Measurements from ENCODE around the gene ITGA2. TPM values are rescaled to one million over a fixed set of nuclear protein-coding genes. Genes with fewer than 3 reads are reported as not detected.
A peak's percentile ranks its signal among the peaks of the same experiment; 100 is the strongest.

The ITGA2 gene
- total RNA-seq, 1 donor from 2014 or later = 0.97 TPM

DNA sequence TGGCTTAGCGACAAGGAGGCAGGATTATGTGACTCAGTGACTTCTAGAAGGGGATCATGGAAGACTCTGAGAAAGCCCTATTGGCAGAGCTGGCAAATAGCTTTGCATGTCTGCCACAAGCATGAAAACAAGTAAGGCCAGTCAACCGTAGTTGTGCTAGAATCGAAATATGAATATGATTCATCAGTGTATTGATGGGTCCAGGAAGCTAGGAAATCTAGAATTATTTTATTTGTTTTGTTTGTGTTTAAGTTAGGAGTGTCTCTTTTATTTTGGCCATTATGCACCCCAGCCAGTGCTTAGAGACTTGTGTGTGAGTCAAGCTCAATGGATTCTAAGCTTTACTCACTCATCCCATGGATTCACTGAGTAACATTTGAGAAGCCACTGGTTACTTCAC lies 3.8 kb upstream of the ITGA2 start:
- intact Hi-C loops (cut with DNase I) = no loop called here
- DNase-seq (no peak), ATAC-seq (ENCODE audit: poor library complexity) (no peak)

DNA sequence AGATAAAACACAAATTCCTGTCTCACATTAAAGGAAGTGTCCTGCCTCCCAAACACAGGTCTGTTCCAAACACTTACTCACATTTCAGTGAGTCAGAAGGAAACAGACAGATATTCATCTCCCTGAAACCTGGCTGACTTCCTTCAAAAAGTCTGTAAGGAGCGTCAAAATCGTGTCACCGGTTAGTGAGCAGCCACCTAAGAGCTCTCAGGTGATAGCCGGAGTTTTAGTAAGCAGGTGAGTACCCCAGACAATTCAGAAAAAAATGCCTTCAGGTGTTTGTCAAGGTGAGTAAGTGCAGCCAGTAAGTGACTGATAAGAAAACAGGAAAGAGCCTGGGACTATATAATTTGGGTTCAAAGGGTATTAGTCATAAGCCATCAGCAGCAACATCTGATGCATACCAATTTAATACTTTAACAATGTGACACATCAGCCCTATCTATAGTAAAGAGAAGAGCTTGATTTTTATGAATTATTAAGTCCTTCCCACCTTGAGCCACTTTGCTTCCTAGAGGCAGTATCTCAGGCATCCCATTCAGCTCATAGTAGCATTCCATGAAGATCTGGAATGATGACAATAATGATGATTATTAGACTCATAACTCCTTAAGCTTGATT lies 1.3 kb upstream of the ITGA2 start:
- ATAC-seq (ENCODE audit: poor library complexity) = no peak
- intact Hi-C loops (cut with DNase I) = no loop called here
- no peak for DNase-seq

DNA sequence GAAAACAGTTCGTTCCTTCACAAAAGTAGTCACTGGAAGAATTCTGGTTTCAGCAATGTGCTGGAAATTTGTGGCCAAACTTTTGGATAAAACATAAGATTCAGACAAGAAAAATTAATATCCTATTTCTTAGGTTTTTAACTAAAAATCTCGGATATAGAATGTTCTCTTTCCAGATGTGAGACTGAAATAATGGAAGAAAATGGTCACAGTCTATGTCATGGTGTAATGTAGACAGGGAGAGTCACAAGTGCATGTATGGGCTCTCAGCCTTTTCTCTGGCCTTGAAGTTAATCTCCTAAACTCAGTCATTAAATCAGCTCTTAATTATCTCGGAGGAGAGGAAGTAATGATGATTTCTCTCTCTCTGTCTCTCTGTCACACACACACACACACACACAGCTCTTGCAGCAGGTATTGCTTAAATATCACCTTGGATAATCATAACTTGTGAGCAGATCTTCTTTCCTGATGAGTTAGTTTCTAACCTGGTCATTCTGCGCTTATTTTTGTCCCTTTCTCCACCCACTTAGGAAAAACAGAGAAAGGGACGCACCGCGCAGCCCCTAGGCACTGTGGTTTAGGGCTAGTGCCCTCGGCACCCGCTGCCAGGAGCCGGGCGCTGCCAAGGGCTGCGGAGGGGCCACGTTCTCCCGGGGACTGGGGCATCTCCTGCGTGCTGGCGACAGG lies 672 bp upstream of the ITGA2 start:
- DNase-seq (no peak), ATAC-seq (ENCODE audit: poor library complexity) (peak; percentile 38)
- intact Hi-C loops (cut with DNase I) = no loop called here

DNA sequence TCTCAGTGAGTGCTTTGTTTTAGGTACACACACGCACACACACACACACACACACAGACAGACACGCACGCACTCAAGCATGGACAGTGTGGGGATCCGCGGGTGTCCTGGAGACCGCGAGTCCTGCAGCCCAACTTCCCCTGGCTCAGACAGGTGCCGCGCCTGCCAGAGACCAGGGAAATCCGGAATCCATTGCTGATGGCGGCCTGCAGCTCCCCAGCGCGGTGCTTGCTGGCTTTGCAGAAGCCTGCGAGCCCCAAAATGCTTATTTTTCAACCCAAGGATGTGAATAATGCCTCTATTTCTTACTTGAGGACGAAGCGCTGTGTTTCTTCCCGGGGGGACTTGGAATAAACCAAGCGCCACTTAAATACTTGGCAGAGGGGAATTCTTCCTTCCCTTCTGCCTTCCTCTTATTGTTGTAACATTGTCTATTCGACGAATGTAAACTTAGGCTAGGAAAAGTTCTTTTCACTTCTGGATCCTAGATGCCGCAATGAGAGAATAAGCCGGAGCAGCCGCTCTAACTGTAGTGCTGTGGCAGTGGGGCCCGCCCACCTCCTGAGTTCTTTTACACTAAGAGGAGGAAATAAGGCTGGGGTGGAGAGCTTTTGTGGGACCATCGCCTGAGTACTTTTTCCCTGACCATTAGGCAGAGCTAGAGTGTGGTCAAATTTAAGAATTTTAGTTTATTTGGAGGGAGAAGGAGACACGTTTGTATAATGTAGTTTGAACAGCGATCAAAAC lies 802 bp downstream of the ITGA2 start:
- DNase-seq (peak; percentile 53), ATAC-seq (ENCODE audit: poor library complexity) (peak; percentile 77)
- intact Hi-C loops (cut with DNase I) = no loop called here

DNA sequence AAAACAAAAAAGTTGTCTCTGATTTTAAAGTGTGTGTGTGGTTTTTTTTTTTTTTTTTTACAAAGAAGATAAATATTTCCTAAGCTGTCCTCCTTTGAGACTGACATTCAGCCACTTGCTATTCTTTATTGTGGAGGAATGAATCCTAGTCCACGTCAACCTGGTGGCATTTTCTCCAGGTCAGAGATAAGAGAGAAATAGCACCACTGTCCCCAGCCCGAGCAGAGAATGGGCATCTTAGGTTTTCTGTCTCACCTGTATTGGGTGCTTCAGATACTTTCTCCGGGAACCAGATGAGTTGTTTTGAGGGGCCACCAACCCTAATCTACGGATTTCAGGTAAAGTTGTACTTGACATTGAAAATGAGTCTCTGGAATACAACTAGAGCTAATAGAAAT lies 1.4 kb downstream of the ITGA2 start:
- no peak for DNase-seq
- no peak for ATAC-seq (ENCODE audit: poor library complexity)
- intact Hi-C loops (cut with DNase I) = no loop called here

DNA sequence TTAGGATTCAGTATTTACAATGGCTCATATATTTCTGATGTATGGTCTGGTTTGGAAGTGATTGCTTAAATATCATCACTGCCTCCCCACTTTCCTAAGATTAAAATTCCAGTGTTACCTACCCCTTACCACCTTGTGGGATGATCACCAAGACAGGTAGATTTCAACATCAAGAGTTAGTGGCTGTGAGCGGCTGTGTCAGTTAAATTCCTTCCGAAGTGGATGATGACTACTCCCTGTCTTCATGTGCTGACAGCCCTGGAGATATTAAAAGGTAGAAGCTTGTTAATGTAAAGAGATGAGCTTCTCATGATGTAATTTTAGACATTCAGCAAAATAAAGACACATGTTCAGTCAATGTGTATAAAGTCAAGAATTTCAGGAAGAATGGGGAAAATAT lies 4.2 kb downstream of the ITGA2 start:
- ATAC-seq (ENCODE audit: poor library complexity) = no peak
- intact Hi-C loops (cut with DNase I) = no loop called here
- DNase-seq = no peak

DNA sequence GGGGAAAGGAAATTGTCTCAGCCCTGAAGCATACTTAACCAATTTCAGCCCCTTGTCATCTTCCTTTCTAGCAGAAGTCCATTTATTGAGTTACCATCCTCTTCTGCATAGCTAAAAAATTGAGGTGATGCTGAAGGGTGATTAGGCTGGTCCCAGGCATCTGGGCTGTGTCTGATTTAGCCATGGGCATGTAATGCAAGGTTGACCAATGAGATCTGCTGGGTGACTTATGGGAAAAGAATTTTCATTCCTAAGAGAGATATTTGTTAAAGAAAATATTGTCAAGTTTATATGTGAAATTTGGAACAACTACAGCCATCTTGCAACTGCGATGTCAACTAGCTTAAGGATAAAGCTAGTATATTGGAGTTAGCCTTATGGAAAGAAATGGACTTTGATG lies 5.1 kb downstream of the ITGA2 start:
- intact Hi-C loops (cut with DNase I) = no loop called here
- DNase-seq = no peak
- ATAC-seq (ENCODE audit: poor library complexity) = no peak

DNA sequence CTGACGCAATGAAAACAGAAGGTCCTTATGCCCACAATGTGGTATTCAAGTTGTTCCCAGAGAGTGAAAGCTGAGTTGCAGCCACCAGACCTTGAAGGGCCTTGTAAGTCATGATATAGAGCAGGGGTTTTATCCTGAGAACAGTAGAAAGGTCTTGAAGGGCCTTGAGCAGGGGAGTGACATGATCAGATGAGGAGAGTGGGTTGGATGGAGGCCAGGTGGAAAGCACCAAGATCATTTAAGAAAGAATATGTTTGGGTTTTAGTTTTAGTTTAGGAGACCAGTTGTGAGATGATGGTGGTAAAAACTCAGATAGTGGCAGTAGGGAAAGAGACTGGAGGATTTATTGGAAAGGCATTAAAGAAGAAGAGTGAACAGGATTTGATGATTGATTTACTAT lies 5.9 kb downstream of the ITGA2 start:
- intact Hi-C loops (cut with DNase I) = no loop called here
- ATAC-seq (ENCODE audit: poor library complexity) (no peak), DNase-seq (no peak)

DNA sequence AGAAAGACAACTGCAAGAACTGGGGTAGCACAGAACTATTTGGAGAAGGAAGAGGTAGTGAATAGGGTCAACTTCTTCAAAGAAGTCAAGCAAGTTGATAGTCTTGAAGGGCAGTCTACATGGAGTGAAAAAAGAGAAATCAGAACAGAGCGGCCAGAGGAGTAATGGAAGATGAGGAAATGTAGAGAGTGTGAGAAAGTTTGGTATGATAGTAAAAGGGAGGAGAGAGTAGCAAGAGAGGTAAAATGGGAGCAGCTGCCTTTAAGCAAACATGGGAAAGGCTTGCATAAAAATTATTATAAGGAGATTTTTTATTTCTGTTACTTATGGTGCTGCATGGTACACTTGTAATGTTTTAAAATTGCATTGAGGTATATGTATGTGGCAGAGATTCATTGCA lies 6.8 kb downstream of the ITGA2 start:
- no peak for ATAC-seq (ENCODE audit: poor library complexity)
- DNase-seq = no peak
- intact Hi-C loops (cut with DNase I) = no loop called here

DNA sequence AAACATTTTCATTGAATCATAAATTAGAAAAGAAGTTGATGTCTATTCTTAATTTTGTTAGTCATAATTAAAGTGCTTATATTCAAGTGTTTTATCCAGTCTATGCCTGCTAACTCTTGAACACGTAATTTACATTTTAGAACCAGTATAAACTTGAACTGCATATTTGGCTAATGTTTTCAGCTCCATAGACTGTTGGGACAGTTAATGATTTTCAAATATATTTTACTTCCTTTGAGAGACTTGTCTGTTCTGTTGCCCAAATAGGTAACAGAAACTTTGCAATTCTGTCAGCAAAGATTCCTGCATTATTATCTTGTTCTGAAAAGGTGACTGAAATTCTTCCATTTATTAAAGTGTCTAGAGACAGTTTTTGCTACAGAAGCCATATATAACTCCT lies 7.8 kb downstream of the ITGA2 start:
- DNase-seq (no peak), ATAC-seq (ENCODE audit: poor library complexity) (no peak)
- intact Hi-C loops (cut with DNase I) = no loop called here

DNA sequence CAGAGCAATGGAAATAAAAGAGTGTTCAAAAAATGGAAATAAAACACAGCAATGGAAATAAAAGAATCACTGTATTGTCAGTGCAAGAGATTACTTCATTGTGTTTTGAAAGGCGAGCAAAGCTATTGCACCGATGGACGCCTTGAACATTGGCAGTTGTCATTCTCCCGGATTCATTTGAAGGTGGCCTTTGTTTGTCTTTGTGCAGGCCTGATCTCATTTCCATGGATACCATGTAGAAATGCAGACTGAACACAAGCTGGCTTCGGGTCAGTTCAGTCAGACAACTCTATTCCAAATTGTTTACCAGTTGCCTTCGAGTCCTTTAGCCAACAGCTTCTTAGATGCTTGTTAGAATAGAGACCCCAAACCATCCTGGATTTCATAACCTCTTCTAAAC lies 8.3 kb downstream of the ITGA2 start:
- intact Hi-C loops (cut with DNase I) = no loop called here
- no peak for ATAC-seq (ENCODE audit: poor library complexity)

DNA sequence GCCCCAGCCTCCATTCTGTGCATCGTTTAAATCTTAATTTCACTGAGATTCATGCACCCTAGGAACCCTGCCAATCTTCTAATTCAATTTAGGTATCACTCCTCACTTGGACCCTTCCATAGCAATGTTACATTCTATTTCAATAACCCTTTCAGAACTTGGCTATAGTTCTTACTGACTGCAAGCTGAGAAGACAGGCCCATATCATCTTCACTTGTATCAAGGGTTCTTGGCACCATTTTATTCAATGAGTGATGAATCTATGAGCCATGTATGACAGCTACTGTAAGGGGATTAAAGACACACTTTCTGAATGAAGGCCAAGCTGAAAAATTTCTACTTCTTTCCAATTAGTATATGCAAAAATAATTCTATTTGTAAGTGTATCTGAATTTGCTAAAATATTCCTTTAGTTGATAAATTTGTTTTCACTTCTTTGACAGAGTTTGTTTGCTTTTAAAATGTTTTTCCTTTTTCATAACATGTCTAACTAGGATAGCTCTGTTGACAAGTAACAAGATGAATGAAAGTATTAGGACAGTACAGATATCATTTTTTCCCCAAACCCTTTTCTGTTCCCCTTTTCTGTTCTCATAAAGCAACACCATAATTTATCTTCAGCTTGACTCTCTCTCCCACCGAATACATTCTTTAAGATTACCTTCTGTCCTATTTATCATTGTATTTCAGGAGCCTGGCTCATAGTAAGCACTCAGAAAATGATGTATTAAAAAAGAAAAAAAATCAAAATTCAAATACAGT lies 9.6 kb downstream of the ITGA2 start:
- intact Hi-C loops (cut with DNase I) = no loop called here
- DNase-seq = no peak
- no peak for ATAC-seq (ENCODE audit: poor library complexity)

More for the DNA sequence above, 8.3 kb downstream of the ITGA2 start:
- no peak for DNase-seq

DNA sequence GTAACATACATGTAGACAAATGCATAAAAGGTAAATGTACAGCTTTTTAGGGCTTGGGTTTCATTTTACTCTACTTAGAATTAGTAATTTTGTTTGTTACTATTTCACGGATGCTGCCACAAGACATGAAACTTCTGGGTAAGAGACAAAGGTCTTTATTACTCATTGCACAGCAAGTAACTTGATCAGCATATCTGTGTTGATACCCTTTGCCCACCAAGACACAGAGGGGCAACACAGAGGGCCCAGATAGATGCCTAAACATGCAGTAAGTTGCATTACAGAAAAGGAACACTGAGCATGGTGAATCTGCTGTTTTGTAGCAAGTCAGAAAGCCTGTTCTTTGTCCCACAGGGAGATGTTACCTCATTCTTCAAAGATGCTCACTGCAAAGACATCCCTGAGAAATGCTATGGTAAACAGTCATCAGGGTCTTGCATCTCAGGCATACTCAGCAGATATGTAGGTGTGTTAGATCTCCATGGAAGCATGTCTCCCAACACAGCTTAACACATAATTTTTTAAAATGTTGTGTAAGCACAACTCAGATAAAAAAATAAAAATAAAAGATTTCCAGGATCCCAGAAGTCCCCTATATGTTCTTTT lies 10.3 kb downstream of the ITGA2 start:
- no peak for ATAC-seq (ENCODE audit: poor library complexity)
- no peak for DNase-seq
- intact Hi-C loops (cut with DNase I) = no loop called here

DNA sequence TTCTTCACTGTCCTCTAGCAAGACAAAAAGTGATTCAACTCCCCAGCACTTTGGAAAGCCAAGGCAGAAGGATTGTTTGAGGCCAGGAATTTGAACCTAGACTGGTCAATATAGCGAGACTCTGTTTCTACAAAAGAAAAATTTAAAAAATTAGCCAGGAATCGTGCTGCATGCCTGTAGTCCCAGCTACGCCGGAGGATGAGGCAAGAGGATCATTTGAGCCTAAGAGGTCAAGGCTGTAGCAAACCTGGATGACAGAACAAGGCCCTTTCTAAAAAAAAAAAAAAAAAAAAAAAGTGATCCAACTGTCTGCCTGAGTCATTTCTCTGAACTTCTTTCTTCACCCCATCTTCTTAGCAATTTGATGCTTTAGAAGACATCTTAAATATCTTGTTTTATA lies 12.4 kb downstream of the ITGA2 start:
- intact Hi-C loops (cut with DNase I) = no loop called here
- DNase-seq = no peak
- no peak for ATAC-seq (ENCODE audit: poor library complexity)

DNA sequence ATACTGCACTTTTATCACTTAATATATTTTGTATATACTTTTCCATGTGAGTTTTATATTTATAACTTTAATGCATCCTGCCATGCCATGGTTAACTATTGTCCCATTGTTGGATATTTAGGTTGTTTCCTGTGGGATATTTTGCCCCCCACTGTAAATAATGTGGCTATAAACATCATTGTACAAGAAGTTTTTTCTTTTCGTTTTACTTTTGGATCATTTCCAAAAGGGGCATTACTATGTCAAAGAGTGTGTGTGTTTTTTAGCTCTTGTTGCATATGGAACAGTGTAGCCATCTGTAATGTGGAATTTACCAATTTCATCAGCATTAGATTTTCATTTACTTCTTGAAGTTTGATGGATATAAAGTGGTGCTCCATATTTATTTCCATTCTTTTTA lies 13.3 kb downstream of the ITGA2 start:
- ATAC-seq (ENCODE audit: poor library complexity) (no peak), DNase-seq (no peak)
- intact Hi-C loops (cut with DNase I) = no loop called here

DNA sequence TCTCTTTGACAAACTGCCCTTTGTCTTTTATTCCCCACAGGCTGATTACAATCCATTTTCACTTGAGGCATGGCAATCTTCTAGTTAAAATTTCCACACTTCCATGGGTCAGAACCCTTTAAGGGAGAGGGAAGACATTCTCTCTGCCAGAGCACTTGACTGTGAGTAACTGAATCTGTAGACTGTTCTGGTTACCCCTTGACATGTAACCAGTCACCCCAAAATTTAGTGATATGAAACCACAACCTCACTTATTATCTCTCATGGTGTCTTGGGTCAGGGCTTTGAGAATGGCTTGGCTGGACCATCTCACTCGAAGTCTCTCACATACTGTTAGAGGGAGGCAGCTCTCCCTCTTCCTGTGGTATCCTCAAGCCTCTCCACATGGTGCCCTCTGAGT lies 14.0 kb downstream of the ITGA2 start:
- intact Hi-C loops (cut with DNase I) = no loop called here
- ATAC-seq (ENCODE audit: poor library complexity) (no peak), DNase-seq (no peak)

DNA sequence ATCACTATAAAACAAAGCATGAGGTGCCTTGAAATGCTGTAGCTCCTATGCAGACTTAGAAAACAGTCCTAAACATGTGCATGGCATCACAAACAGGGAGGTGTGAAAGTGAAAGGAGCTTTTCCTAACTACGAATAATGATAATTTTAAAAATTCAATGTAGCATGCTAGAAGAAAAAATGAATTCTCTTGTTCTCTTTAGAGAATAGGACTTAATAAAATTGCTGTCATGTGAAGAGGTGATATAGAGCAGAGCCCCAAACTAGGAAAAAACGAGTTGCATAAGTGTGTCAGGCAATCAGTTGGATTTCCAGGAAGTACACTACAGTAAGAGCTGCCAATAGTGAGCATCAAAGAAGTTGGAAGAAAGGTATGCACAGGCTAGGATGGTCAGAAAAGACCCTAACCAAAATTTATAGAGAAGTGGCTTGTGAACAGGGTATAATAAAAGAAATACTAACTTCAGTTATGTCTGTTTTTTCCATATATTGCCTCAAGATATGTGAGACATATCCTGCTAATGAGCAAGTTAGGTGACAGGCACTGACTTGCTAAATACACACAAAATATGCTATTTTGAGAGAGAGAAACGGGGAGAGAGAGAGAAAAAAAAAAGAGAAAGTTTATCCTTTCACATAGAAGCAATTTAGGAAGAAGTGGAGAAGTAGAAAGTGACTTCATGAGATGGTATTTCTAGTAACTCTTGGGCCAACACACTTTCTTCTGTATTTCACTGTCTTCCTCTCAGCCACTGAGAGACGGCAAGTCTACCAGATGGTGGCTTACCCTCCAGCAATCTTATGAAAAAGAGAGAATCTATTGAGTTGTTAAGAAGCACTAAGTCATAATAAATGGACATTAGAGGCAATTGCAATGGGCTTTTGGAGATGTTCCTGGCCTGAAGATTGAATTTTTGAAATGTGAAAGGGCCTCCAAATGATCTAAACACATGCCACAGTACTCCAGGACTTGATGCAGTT lies 18.0 kb downstream of the ITGA2 start:
- DNase-seq = no peak
- intact Hi-C loops (cut with DNase I) = no loop called here
- no peak for ATAC-seq (ENCODE audit: poor library complexity)

DNA sequence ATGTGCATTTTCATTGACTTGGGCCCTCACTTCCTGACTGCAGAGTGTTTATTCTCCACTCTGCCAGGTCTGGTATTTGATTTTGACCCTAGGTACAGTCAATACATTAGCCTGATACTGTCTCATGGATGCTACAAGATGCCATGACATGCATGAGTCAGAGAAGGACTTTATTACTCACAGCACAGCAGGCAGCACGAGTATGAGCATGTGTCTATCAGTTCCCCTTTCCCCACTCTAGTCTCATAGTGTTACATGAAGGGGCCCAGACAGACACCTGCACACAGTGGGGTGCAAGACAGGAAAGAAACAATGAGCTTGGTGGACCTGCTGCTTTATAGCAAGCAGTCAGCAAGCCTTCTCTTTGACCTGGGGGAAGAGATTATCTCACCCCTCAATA lies 19.6 kb downstream of the ITGA2 start:
- ATAC-seq (ENCODE audit: poor library complexity) (no peak), DNase-seq (no peak)
- intact Hi-C loops (cut with DNase I) = no loop called here

All from Right ventricle myocardium superior (tissue), 1 donor.